HG03139 (cell line): ENCODE results near the gene EPG5.
"Not testable (repeated sequence)": the region's sequence is repeated elsewhere in the genome, so short reads cannot be mapped to it uniquely, and the experiment has no call there.

Source experiments
- ATAC-seq: cut with Tn5 transposase; IDR thresholded peaks from one replicate; pipeline ENCODE4 v1.9.1; 2021; ENCODE audit not compliant: unreplicated experiment

Gene EPG5, protein sequence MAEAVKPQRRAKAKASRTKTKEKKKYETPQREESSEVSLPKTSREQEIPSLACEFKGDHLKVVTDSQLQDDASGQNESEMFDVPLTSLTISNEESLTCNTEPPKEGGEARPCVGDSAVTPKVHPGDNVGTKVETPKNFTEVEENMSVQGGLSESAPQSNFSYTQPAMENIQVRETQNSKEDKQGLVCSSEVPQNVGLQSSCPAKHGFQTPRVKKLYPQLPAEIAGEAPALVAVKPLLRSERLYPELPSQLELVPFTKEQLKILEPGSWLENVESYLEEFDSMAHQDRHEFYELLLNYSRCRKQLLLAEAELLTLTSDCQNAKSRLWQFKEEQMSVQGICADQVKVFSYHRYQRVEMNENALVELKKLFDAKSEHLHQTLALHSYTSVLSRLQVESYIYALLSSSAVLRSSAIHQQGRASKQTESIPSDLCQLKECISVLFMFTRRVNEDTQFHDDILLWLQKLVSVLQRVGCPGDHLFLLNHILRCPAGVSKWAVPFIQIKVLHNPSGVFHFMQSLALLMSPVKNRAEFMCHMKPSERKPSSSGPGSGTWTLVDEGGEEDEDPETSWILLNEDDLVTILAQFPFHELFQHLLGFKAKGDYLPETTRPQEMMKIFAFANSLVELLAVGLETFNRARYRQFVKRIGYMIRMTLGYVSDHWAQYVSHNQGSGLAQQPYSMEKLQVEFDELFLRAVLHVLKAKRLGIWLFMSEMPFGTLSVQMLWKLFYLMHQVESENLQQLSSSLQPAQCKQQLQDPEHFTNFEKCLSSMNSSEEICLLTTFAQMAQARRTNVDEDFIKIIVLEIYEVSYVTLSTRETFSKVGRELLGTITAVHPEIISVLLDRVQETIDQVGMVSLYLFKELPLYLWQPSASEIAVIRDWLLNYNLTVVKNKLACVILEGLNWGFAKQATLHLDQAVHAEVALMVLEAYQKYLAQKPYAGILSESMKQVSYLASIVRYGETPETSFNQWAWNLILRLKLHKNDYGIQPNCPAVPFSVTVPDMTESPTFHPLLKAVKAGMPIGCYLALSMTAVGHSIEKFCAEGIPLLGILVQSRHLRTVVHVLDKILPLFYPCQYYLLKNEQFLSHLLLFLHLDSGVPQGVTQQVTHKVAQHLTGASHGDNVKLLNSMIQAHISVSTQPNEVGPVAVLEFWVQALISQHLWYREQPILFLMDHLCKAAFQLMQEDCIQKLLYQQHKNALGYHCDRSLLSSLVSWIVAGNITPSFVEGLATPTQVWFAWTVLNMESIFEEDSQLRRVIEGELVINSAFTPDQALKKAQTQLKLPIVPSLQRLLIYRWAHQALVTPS (N-terminal part only)

DNA sequence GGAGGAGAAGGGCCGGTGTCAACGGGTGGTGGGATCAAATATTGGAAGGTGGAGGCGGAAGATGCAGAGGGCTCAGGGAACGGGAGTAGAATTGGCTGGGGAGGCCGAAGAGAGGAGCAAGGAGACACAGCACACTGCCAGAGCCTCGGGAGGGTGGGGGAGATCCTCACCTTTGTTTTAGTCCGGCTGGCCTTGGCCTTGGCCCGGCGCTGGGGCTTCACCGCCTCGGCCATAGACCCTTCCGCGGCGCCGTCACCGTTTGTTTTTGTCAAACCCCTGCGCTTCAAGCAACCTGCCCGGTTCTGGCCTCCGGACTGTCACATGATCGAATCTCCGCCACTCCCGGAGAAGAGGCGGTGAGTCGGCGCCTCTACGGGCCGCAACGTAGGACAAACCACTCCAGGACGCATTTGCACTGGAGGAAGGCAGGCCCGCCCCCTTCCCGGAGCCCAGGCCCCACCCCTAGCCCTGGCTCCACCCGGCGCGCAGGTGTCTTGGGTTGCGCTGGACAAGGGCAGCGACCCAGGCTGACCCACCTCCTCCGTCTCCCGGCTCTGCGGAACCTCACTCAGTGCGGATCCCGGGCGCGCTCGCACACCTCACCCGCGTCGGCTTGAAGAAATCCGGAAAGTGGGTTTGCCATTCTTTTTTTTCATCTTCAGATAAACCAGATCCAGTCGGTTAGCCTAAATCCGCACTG, at the start of gene EPG5:
Gene EPG5, minus strand, starts transcription at position 323 of the 700 bp plus-strand sequence. Its CDS starts 90 bp downstream, at position 233.
- ATAC-seq, result peak; percentile 96

DNA sequence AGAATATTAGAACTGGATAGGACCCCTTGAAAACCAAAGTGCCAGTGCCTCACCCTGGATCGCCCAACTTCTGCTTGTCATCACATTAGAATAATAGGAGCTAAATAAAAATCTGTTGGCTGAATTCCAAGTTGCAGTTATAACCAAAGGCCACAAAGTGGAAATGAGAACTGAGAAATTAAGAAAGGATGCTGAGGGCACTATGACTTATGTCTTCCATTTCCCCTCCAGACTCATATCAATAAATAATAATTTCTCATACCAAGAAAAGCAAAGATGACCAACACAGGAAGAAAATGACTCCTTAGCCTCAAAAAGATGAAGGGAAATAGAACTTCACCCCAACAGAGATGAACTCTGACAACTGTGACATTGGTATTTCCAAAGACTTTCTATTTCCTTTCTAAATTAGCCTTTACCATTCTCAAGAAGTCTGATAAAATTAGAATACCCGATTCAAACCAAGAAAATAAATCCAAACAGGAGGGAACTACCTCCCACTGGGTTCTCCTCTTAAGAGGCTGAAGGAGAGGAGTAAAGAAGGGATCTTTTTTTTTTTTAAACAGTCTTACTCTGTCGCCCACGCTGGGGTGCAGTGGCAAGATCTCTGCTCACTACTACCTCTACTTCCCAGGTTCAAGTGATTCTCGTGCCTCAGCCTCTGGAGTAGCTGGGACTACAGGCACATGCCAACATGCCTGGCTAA, 46.5 kb upstream of the EPG5 start:
- no peak for ATAC-seq

DNA sequence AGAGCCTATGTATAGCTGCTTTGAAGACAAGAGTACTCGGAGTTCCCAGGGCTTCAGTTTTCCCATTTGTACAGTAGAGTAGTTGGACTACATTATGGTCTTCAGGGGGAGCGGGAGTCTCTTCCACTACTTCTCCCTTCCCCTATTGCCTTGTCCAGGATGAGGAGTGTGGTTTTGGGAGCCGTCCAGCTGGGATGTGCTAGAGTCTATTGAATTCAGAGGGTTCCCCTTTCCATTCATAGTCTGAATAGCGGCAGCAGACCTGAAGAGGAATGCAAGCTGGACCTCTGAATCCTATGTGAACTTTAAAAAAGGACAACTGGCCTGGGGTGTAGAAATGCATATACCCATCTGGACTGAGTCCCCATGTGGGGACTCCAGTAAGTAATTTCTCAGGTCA, 43.5 kb upstream of the EPG5 start:
- no peak for ATAC-seq

DNA sequence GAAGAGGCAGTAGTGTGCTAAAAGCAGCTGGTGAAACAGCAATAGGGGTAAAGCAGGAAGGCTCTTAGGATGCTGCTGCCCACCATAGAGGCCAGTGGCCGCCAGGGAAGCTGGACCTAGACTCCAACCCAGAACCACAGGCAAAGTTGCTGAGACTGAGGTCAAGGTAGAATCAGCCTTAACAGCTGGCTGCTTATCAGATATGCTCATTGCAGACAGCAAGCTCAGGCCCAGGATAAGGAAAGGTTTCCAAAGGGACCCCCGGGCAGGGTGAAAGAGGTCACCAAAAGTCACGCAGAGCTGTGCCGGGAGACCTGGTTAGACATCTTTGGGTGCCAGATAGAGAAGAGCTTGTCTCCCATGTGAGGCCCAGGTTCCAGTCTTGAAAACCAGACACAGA, 42.9 kb upstream of the EPG5 start:
- no peak for ATAC-seq

DNA sequence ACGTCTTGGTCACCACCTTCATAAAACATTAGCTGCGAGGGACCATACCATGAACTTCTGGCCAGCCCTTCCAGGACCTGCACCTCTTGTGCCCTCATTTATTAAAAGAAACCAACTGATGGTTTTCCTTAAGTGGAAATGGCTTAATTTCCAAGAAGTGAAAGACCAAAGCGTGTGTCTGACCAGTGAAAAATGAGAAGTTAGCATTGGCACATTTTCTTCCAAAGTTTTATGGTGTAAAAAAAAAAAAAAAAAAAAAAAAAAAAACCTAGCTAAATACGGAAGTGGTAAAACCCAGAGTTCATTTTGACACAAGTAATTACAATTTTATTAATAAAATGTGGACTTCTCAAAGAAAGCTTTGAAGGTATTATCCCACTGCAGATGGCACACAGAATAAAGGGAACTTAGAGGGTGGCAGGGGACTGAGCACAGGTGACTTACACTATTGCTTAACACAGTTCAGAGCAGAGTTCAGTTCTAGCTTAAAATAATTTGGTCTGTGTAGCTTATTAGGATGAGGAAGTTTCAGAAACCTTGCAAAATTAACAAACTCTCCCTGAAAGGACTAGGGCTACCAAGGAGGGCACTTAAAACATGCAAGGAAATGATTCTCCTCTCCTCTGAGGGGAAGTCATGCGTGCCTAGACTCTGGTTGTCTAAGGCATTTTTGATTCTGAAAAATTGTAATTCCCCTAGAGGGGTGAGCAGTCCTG, 42.2 kb upstream of the EPG5 start:
- no peak for ATAC-seq

DNA sequence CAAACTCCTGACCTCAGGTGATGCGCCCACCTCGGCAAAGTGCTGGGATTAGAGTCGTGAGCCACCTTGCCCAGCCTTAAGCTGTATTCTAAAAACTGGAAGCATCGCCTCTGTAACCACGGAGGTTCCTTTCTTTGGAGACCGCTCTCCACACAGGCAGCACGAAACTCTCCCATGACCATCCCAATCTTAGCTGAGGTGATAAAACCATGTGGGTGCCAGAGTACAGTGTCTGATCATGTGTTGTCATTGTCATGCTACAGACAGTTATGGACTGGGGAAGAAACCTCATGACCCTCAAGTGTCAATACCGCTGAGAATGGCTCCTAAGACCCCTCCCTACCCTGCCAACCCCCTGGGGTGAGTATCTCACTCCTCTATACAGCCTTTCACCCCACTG, 41.4 kb upstream of the EPG5 start:
- no peak for ATAC-seq

DNA sequence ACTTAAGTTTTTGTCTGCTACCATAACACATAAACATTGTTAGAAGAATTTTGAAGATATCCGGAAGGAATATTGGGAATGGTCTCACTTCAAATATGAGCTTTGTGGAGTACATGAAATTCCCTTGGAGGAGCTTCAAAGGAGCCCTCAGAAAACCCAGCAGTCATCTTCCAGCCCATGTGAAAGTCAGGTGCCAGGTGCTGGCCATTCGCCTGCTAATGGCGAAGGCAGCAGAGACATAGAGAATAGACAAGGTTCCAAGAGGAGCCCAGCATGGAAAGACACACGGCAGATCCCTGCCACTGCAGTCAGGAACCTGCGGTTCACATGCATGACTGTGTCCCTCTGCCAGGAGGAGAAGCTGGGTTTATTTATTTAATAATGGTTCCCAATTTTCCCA, 40.0 kb upstream of the EPG5 start:
- no peak for ATAC-seq

DNA sequence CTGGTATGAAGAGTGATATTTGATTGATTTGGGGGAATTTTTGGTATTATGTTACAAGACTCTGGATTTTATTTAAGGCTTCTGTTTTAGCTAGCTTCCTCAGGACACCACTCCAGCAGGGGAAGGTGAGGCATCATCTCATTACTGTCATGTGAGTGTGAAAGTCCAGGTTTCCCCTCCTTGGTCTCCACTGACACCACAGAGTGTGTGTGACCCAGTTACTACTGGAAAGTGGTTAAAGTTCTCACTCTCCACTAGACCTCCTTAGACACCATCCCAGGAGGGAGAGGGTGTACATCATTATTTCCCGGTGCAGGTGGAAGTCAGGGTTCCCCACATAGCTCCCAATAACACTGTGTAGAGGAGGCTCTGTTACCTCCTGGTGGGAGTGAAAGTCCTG, 35.8 kb upstream of the EPG5 start:
- no peak for ATAC-seq

DNA sequence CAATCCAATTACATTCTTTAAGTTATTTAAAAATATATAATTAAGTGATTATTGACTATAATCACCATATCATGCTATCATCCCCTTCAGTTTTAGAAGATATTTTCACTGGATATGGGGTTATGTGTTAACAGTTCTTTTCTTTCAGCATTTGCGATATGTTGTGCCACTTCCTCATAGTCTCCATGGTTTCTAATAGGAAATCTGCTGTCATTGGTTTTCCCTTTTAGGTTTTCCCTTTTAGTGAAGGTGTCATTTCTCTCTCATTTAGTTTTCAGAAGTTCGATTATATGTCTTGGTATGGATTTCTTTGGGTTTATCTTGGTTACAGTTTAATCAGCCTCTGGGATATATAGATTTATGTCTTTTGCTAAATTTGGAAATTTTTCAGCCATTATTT, 34.8 kb upstream of the EPG5 start:
- ATAC-seq, result no peak

DNA sequence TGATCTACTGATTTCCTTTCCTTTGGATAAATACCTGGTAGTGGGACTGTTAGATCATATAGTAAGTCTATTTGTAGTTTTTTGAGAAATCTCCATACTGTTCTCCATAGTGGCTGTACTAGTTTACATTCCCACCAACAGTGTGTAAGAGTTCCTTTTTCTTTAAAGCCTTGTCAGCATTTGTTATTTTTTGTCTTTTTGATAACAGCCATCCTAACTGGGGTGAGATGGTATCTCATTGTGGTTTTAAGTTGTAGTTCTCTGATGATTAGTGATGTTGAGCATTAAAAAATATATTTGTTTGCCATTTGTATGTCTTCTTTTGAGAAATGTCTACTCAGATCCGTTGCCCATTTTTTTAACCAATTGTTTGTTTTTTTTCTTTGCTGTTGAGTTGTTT, 33.9 kb upstream of the EPG5 start:
- ATAC-seq, result no peak

DNA sequence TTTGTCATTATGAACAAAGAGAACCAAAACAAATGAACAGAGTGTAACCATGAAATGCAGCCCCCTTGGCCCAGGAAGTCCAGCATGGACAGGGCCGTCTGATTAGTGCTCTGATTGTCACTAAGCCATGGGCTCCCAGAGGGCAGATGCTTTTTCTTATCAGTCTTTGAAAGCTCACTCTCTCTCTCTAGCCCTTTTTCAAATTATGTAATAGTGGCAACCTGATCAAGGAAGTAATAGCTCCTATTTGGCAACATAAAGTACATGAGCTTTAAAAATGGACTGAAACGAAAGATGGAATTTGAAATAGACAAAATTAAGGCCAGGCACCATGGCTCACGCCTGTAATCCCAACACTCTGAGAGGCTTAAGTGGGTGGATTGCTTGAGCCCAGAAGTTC, 32.4 kb upstream of the EPG5 start:
- ATAC-seq, result no peak

DNA sequence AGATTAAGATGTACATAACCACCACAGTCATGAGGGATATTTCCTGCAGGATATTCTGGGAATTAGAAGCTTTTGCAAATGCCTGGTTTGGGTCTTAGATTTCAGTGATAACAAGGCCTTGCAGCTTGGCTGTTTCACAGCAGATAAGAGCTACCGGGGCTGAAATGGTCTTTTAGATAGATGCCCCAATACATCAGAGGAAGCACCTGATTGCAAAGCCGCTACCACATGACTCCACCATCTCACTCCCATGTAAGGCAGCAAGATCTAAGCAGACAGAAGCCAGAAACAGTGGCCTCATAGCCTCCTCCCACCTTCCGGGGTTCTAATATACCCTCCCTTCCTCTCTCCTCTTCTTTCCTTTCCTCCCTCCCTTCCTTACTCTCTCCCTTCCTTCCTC, 31.1 kb upstream of the EPG5 start:
- no peak for ATAC-seq

DNA sequence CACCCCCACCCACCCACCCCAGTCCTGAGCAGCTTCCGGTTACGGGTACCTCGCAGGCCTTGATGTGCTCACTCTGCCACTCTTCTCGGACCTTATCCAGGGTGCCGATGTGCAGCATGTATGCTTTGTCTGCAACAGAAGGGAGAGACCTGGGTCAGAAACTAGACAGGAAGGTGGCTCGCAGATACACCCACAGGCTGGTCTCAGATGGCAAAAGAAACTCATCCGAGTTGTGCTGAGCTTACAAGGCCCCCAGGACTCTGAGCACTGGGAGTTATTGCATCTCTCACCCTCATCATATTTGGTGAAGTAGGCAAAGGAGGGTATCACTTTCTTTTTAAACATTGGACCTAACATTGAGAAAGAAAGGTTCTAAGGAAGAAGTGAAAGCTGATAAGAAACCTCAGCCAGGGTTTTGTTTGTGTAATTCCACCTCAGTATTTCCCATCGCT, 30.6 kb upstream of the EPG5 start:
- no peak for ATAC-seq

DNA sequence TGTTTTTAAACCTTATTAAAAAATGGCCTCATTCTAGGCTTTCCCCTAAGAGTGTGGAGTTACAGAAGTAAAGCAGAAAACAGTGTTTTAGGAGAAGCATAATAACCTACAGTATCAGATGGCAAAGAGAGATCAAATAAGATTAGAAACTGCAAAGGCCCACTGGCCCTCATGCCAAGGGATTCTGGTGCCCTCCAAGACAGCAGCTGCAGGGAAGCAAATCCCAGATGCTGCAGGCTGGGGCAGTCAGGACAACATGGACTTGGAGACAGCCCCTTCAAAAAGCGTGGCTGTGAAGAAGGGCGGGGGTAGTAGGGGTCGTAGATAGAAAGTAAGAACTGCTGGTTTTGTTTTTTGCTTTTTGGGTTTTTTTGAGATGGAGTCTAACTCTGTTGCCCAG, 28.3 kb upstream of the EPG5 start:
- no peak for ATAC-seq

DNA sequence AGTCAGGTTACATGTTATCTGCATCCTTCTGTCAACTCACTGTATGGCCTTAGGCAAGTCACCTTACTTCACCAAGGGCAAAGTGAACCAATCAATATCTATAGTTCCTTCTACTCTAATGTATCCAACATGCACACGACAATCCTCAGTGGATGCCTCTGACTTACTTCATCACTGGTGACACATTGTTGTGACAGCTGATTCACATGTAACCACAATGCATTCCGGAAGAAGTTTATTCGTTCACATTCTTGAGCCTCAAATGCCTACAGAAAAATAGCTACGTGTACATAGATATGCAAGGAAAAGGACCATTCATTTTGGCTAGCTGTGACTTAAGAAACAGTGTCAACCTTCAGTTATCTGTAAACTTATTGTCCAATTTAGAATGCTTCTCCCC, 26.3 kb upstream of the EPG5 start:
- ATAC-seq, result no peak

DNA sequence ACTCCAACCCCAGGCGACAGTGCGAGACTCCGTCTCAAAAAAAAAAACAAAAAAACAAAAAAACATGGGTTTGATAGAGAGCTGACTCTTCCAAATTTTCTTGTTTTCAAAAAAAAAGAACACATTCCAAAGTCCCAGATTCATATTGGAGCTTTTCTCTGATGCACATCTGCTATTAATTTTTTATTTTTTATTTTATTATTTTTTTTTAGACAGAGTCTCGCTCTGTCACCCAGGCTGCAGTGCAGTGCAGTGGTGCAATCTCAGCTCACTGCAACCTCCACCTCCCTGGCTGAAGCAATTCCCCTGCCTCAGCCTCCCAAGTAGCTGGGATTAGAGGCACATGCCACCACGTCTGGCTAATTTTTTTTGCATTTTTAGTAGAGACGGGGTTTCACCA, 25.4 kb upstream of the EPG5 start:
- not testable (repeated sequence) for ATAC-seq

DNA sequence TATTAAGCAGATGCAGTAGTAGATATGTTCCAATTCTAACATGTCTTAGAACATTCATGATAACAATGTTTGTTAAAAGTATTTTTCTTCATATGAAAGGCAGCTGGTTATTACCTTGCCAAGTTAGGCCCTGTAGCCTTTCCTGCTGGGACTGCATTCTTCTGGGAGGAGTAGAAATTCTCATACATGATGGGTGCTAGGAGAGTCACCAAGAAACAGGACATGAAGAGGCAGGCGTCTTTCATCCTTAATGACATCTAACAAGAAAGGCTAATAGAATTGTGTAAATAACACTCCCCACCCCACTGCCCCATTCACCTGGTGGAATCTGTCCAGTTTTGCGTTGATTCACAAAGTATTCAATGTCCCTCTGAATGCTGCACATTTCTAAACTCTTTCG, 24.7 kb upstream of the EPG5 start:
- ATAC-seq, result no peak

DNA sequence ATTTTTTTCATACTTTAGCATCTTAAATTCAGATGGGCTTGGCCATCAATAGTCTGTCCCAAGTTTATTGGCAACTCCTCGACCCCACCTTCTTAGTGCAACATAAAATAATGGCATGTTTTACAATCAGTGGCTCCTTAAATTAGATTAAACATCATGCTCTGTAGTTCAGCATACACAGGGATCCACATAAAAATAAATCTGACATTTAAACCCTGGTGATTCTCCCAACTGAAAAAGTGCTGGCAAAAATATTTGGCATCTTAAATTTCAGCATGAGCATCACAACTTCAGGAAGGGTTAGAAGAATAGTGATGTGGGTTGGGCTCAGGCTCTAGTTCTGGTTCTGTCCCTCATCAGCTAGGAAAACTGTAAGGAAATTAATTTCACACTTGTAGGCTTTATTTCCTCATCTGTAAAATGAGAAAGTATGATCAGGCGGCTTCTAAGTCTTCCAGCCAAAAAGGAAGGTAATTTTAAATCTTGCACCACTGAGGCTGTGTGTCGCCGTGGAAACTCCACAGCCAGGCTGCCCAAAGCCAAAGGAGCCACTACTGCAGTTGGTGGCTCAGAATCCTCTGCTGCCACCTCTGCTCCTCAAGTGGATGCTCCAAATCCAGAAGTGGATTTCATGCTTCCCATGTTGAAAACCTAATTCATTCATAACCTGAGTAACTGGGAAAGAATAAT, 17.6 kb upstream of the EPG5 start:
- ATAC-seq, result no peak

DNA sequence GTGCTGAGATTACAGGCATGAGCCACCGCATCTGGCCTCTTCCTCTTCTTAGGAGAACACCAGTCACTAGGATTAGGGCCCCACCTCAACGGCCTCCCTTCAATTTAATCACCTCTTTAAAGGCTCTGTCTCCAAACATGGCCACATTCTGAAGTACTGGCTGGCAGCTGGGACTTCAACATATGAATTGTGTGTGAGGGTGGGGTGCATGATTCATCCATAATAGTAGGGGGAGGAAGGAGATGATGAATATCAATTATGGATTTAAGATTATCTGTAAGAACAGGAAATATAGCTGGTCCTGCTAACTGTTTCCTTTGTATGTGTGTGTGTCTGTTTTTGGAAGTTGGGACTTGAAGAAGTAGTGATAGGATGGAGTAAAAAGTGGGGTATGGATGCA, 14.7 kb upstream of the EPG5 start:
- no peak for ATAC-seq
